Activated gamma-delta T cell treated with anti-CD3 and anti-CD28 coated beads, Interleukin-2, amount 50 U/mL, for 16 hours (primary cell): ENCODE measurements around the gene GGCX.

ENCODE experiments used
- DNase-seq: peaks from one replicate; pipeline ENCODE4 v3.0.0-alpha.2; 2020; ENCODE audit warnings: low read depth

GGCX gene

GRCh38 chr2:85541753-85542457, 19.4 kb downstream of the GGCX start:
- no peak for DNase-seq

DNA sequence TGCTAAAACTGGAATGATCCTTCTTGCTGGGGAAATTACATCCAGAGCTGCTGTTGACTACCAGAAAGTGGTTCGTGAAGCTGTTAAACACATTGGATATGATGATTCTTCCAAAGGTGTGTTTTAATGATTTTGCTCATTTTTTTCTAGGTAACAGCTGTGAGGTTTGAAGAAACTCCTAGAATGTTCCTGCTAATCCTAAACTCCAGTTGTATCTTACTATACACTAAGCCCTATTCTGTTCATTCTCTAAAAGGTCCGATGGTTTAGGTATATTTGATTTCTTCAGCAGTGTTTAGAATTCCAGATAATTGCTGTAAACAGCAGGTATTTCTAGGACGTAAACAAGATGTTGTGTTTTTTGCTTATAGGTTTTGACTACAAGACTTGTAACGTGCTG, 20.0 kb downstream of the GGCX start:
- no peak for DNase-seq

GRCh38 chr2:85540133-85540648, 21.1 kb downstream of the GGCX start:
- no peak for DNase-seq

GRCh38 chr2:85539361-85540132, 21.7 kb downstream of the GGCX start:
- DNase-seq = peak; percentile 64

DNA sequence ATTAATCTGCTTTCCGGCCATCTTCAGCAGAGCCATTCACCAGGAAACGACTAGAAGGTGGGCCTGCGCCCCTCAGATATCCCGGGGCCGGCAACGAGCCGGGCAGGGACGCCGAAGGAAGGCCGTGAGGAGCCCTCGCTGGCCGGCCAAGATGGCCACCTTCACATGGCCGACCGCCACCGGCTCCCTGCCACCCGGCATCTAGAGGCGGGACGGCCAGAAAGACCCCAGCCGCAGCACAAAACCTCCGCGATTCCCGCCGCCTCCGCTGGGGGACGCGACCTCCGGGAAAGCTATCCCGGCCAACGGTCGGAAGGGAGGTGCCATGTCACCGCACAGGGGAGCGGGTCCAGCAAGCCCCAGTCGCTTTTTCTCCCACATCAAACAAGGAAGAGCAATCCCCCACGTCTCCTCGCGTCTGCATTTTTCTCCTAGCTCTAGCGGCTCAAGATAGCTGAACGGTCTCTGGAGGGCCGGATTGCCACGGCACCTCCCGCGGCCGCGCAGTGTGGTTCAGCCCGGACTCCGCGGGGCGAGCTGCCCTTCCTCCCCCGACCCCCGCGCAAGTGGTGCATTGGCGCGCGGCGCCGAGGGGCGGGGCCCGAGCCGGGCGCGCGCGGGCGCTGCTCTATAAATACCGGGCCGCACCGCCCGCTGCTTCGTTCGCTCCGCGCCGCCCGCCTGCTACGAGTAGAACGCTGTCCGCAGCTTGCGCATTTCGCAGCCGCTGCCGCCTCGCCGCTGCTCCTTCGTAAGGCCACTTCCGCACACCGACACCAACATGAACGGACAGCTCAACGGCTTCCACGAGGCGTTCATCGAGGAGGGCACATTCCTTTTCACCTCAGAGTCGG, 22.6 kb downstream of the GGCX start, which contains the start of gene MAT2A:
MAT2A (plus strand) TSS at position 662 of the 854 bp plus-strand sequence; CDS start at position 782, 120 bp downstream.
- DNase-seq = peak; percentile 80

- DNase-seq = no peak
Measured at GRCh38 chr2:85537600-85538506, 23.4 kb downstream of the GGCX start.

- no peak for DNase-seq
Measured at GRCh38 chr2:85536479-85536878, 24.8 kb downstream of the GGCX start.

DNA sequence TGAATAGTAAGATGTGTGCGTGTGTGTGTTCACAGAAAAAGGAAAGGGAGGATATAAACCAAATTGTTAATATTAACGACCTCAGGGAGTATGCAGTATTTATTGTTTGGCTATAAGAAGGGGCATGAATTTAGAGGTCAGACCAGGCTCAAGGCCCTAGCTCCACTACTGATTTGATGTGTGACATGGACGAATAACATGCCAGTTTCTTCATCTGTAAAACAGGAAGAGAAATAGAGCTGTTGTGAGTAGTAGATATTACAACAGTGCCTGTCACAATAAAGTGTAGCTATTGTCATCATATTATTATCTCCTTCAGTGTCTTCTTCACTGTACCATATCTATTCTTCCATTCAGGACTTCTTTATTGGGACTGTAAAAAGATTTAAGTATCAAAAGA, 26.4 kb downstream of the GGCX start:
- no peak for DNase-seq

DNA sequence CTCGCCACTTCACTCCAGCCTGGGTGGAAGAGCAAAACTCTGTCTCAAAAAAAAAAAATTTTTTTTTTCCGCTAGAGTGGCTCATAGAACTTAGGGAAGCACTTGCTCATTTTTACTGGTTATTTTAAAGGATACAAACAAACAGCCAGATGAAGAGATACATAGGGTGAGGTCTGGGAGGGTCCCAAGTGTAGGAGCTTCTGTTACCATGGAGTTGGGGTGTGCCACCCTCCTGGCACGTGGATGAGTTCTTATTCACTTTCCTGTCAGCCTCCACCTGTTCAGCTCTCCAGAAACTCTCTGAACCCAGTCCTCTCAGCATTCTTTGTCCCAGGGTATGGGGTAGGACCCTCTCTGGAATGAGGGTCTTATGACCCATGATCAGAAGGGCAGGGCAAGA, 27.2 kb downstream of the GGCX start:
- no peak for DNase-seq

GRCh38 chr2:85531589-85531988, 29.7 kb downstream of the GGCX start:
- no peak for DNase-seq

- DNase-seq = no peak
Measured at GRCh38 chr2:85529809-85530208, 31.5 kb downstream of the GGCX start.

DNA sequence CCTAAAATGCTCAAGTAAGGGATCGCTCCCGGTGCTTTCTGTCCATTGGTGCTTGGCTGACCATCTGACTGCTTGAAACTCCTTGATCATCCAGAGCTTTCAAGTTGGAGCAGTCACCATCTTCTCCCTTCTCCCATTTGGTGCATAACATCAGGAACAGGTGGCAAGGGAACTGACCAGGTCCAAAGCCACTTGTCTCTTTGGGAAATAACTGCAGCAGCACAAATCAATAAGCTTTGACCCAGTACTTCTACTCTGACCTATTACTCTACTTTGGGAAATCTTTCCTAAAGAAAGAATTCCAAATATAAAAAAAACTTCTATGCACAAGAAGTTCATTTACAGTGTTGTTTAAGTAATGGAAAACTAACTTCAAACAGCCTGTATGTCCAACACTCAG, 32.9 kb downstream of the GGCX start:
- DNase-seq = no peak

- no peak for DNase-seq
Measured at GRCh38 chr2:85527787-85528186, 33.5 kb downstream of the GGCX start.

GRCh38 chr2:85525567-85525966, 35.7 kb downstream of the GGCX start:
- DNase-seq = no peak

- no peak for DNase-seq
Measured at GRCh38 chr2:85525029-85525428, 36.3 kb downstream of the GGCX start.

DNA sequence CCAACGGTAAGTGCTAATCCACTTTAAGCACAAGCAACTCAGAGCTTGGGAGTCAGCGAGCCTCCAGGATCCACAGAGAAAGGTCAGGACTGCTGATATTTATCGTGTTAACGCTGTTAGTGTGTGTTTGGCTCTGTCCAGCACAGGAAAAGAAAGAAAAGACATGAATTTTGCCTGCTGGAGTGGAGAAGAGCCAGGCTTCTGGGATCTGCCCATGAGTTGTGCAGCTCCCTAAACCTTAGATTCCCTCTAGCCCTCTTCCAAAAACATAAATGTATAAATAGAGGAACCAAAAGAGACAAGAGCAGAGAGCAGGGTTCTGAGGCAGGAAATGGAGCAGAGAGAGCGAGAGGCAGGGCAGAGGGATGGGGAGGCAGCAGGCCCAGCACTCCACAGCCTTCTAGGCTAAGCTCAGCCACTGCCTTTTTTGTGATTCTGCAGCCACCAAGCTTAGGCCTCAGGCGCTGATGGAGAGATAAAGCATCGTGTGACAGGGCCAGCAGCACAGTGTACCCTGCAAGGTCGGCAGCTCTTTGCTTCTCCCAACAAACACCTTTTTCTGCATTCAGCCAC, 36.9 kb downstream of the GGCX start:
- DNase-seq = no peak

DNA sequence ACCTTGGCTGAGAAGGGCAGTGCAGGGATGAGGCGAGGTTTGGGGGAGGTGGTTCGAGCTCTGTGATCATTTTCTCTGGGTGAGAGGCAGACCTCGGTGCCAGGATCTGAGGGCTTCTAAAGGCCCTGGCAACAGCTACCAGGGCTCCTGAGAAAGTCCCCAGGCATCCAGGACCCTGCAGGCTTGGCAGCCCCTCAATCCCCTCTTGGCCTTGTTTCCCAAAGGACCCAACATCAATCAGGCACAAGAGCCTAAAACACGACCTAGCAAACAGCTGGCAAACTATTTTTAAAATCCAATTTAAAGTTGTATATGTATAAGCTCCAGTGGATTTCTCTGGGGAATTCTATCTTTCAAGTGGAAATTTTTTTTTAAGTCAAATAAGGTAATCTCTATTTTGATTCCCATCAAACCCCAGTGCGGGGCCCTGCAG, 37.4 kb downstream of the GGCX start:
- DNase-seq = no peak

DNA sequence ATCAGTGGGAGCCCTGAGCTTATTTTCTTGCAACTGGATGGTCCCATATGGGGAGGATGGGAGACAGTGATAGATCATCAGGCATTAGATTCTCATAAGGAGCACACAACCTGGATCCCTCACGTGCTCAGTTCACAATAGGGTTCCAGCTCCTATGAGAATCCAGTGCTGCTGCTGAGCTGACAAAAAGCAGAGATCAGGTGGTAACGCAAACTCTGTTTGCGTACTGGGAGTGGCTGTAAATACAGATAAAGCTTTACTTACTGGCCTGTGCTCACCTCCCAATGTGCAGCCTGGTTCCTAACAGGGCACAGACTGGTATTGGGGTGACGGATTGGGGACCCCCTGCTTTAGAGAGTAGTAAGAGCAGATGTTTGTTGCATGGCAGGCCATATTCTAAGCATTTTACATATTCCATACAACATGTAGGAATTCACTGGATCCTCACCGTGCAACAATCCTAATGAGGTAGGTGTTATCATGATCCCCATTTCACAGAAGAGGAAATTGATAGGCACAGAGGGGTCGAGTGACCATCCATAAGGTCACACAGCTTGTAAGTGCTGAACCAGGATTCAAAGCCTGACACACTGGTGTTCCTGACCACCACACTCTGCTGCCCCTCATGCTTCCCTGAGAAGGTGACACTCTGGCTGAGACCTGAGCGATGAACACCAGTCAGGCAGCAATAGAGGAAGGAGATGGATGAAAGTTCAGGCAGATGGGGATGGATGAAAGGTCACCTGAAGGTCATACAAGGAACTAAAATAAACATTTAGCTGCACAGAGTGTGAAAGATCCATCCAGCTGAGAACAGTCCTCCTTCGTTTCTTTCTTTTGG, 38.0 kb downstream of the GGCX start:
- no peak for DNase-seq

GRCh38 chr2:85522090-85522647, 39.1 kb downstream of the GGCX start:
- DNase-seq = no peak
